Parathyroid adenoma (tissue), 2 donors: ENCODE results near the gene PPP1R14D.

Source experiments
- H2AFZ ChIP-seq: fragments of 300-600 bp; sonication (generic); one replicate; pipeline ENCODE4 v1.7.0; 2017; ENCODE audit warnings: antibody characterized with exemption, mild to moderate bottlenecking
- H3K27ac ChIP-seq: fragments of 300-600 bp; sonication (generic); one replicate; pipeline ENCODE4 v1.7.0; 2017
- H3K27me3 ChIP-seq: fragments of 300-600 bp; sonication (generic); one replicate; pipeline ENCODE4 v1.7.0; 2017; ENCODE audit warnings: low read length; ENCODE audit not compliant: control insufficient read depth, insufficient read depth
- H3K36me3 ChIP-seq: fragments of 300-600 bp; sonication (generic); one replicate; pipeline ENCODE4 v1.7.0; 2017; ENCODE audit warnings: low read length; ENCODE audit not compliant: control insufficient read depth, insufficient read depth
- H3K4me1 ChIP-seq: fragments of 300-600 bp; sonication (generic); one replicate; pipeline ENCODE4 v1.7.0; 2017; ENCODE audit warnings: control low read depth
- H3K4me2 ChIP-seq: fragments of 300-600 bp; sonication (generic); one replicate; pipeline ENCODE4 v1.7.0; 2017; ENCODE audit warnings: low read length
- H3K4me3 ChIP-seq: fragments of 300-600 bp; sonication (generic); one replicate; pipeline ENCODE4 v1.7.0; 2017; ENCODE audit warnings: low read depth, low read length
- H3K79me2 ChIP-seq: fragments of 300-600 bp; sonication (generic); one replicate; pipeline ENCODE4 v1.7.0; 2017; ENCODE audit warnings: control low read depth
- H3K9ac ChIP-seq: fragments of 300-600 bp; sonication (generic); one replicate; pipeline ENCODE4 v1.7.0; 2017; ENCODE audit warnings: mild to moderate bottlenecking
- H3K9me3 ChIP-seq: fragments of 300-600 bp; sonication (generic); one replicate; pipeline ENCODE4 v1.7.0; 2017; ENCODE audit warnings: low read length; ENCODE audit not compliant: control insufficient read depth
- TF ChIP-seq, protein P1 (sequence below): fragments of 300-600 bp; sonication (generic); IDR thresholded peaks from one replicate; pipeline ENCODE4 v1.7.0; 2017; ENCODE audit warnings: antibody characterized with exemption, mild to moderate bottlenecking
- donor health status: primary hyperparathyroidism.

The PPP1R14D gene

DNA sequence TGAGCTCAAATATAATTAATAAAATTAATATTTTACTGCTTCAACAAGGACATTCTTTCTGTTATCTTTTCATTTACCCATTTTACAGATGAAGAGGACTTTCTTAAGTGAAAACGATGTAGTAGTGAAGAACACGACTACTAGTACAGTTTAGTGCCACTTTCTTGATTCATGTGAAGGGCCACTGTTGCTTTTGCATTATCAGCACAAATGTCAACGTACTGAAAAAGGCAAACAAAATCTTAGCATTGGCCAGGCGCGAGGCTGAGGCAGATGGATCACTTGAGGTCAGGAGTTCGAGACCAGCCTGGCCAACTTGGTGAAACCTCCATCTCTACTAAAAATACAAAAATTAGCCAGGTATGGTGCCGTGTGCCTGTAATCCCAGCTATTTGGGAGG is 9.5 kb downstream of the PPP1R14D start:
- Histone ChIP-seq H3K27me3 (no peaks in the 10 kb centered on the region), H3K9me3 (no peaks in the 10 kb centered on the region), H3K4me2 (no peak overlapping the region), H2AFZ (no peak overlapping the region), H3K4me1 (peaks cover 11% of the 10 kb centered on the region), H3K4me3 (no peak overlapping the region), H3K9ac (no peak overlapping the region), H3K36me3 (no peaks in the 10 kb centered on the region), H3K79me2 (no peaks in the 10 kb centered on the region), H3K27ac (no peak overlapping the region)
- TF ChIP-seq, protein P1, sequence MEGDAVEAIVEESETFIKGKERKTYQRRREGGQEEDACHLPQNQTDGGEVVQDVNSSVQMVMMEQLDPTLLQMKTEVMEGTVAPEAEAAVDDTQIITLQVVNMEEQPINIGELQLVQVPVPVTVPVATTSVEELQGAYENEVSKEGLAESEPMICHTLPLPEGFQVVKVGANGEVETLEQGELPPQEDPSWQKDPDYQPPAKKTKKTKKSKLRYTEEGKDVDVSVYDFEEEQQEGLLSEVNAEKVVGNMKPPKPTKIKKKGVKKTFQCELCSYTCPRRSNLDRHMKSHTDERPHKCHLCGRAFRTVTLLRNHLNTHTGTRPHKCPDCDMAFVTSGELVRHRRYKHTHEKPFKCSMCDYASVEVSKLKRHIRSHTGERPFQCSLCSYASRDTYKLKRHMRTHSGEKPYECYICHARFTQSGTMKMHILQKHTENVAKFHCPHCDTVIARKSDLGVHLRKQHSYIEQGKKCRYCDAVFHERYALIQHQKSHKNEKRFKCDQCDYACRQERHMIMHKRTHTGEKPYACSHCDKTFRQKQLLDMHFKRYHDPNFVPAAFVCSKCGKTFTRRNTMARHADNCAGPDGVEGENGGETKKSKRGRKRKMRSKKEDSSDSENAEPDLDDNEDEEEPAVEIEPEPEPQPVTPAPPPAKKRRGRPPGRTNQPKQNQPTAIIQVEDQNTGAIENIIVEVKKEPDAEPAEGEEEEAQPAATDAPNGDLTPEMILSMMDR, result no peak

DNA sequence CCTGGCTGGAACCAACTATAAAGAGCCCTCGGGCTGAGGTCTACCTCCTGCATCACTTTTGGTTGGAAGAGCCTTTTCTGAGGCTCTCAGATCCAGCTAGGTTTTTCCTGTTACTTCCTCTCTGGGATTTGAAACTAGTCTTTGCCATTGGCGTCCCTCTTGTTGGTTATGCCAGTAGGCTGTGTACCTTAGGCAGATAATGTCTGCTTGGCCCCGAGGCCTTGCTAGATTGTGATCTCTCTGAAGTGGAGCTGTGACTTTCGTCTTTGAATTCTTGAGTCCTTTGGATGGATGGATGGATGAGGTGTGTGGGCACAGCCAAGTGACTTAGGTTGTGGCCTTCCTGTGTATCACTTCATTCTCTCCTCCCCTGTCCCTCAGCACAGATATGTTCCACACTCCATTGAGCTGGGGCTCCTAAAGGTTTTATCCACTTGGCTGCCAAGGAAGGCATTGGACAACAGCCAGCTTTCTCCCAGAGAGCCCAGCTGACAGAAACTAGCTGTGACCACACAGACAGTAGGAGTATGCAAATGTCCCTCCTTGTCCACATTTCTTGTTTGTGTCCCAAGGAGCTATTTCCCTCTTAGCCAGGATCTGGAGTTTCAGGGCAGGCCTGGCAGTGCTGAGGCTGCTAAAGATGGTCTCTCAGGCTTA is 13.3 kb downstream of the PPP1R14D start:
- Histone ChIP-seq H3K79me2 (no peaks in the 10 kb centered on the region), H3K4me1 (peaks cover 11% of the 10 kb centered on the region), H3K36me3 (no peaks in the 10 kb centered on the region), H3K9ac (no peak overlapping the region), H3K27me3 (no peaks in the 10 kb centered on the region), H3K4me3 (no peak overlapping the region), H3K27ac (peak overlapping the region; percentile 57), H3K9me3 (no peaks in the 10 kb centered on the region), H3K4me2 (no peak overlapping the region), H2AFZ (peak overlapping the region; percentile 34)
- TF ChIP-seq, protein P1, result no peak

DNA sequence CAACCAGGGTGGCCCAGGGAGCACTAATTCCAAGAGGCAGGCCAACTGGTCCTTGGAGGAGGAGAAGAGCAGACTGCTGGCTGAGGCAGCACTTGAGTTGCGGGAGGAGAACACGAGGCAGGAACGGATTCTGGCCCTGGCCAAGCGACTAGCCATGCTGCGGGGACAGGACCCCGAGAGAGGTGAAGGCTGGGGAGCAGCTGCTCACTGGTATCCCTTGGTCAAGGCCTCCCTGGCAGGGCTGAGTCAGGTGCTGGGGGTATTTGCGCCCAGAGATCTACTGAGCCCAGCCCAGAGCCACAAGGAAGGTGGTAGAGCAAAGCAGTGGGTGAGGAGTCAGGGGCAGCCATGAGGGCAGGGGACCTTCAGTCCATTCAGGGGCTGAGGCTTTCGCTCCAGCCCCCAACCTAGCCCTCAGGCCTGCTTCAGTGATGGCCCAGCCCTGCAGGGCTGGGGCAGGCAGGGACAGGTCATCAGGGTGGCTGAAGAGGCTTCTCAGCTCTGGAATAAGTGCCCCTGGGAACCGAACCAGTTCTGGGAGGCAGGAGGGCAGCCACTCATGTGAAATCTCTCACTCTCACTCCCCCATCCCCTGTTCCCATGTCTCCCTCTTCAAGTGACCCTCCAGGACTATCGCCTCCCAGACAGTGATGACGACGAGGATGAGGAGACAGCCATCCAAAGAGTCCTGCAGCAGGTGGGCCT is 15.6 kb downstream of the PPP1R14D start:
- Histone ChIP-seq H3K36me3 (no peaks in the 10 kb centered on the region), H2AFZ (no peak overlapping the region), H3K27ac (no peak overlapping the region), H3K27me3 (no peaks in the 10 kb centered on the region), H3K4me2 (no peak overlapping the region), H3K79me2 (no peaks in the 10 kb centered on the region), H3K4me1 (peaks cover 11% of the 10 kb centered on the region), H3K9ac (no peak overlapping the region), H3K4me3 (no peak overlapping the region), H3K9me3 (no peaks in the 10 kb centered on the region)
- TF ChIP-seq, protein P1, result no peak

DNA sequence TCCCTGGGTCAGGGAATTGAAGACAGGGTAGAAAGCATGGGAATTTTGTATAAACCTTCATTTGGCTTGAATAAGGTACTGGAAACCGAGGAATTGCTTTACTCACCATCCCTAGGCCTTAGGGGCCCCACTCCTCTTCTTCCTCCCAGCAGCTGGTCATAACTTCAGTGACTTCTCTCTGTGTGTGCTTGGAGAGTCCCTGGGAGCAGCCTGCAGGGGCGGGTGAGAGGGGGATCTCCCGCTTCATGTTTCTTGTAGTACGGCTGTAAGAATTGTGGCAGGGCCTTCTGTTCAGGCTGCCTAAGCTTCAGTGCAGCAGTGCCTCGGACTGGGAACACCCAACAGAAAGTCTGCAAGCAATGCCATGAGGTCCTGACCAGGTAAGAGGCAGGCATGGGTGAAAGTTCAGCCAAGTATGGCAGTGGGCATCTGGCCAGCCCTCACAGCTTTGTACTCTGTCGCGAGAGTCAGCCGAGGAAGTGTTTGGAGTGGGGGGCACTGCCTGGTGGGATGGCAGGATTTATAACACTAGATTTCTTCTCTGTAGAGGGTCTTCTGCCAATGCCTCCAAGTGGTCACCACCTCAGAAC is 19.6 kb downstream of the PPP1R14D start:
- Histone ChIP-seq H3K4me2 (no peak overlapping the region), H3K4me3 (no peak overlapping the region), H3K27me3 (no peaks in the 10 kb centered on the region), H3K9me3 (no peaks in the 10 kb centered on the region), H3K27ac (no peak overlapping the region), H3K9ac (no peak overlapping the region), H3K36me3 (no peaks in the 10 kb centered on the region), H2AFZ (no peak overlapping the region), H3K79me2 (peaks cover 6% of the 10 kb centered on the region), H3K4me1 (peaks cover 2% of the 10 kb centered on the region)
- TF ChIP-seq, protein P1, result no peak
